Forelimb muscle (tissue), 1 donor: ENCODE data around the gene LGALS8. TPM values are rescaled to one million over a fixed set of nuclear protein-coding genes. Genes with fewer than 3 reads are reported as not detected.
"Not testable (repeated sequence)": the region's sequence is repeated elsewhere in the genome, so short reads cannot be mapped to it uniquely, and the experiment has no call there.

Experiments used
- DNase-seq: peaks from one replicate; pipeline ENCODE4 v3.0.0-alpha.2; 2013; ENCODE audit warnings: low read depth
- polyA plus RNA-seq: library from polyadenylated mRNA; unstranded; fragments of 120-200 nt; gene quantifications from one replicate; pipeline ENCODE4 v1.2.1, GENCODE V29; 2013; ENCODE audit not compliant: insufficient read length

LGALS8 gene
- 26.8 TPM for polyA plus RNA-seq

- DNase-seq: peak; percentile 53
Observed at GRCh38 chr1:236523704-236524141, at the start of gene LGALS8. Gene LGALS8 (plus strand): TSS chr1:236523982. CDS start chr1:236526071, 2,089 bp downstream.

- no peak for DNase-seq
Observed at GRCh38 chr1:236476019-236476418, 47.8 kb upstream of the LGALS8 start.

GRCh38 chr1:236480758-236481436, 42.9 kb upstream of the LGALS8 start:
- DNase-seq: no peak

GRCh38 chr1:236484310-236484971, 39.3 kb upstream of the LGALS8 start:
- no peak for DNase-seq

GRCh38 chr1:236486356-236487002, 37.3 kb upstream of the LGALS8 start:
- DNase-seq: no peak

- not testable (repeated sequence) for DNase-seq
Observed at GRCh38 chr1:236489161-236489560, 34.6 kb upstream of the LGALS8 start.

- peak; percentile 16 for DNase-seq
Observed at GRCh38 chr1:236489710-236490377, 33.9 kb upstream of the LGALS8 start.

GRCh38 chr1:236491469-236492136, 32.2 kb upstream of the LGALS8 start:
- no peak for DNase-seq

- DNase-seq: no peak
Observed at GRCh38 chr1:236492378-236492777, 31.4 kb upstream of the LGALS8 start.

GRCh38 chr1:236494082-236494481, 29.7 kb upstream of the LGALS8 start:
- no peak for DNase-seq

GRCh38 chr1:236494586-236495466, 29.0 kb upstream of the LGALS8 start:
- no peak for DNase-seq

- no peak for DNase-seq
Observed at GRCh38 chr1:236495467-236496112, 28.2 kb upstream of the LGALS8 start.

GRCh38 chr1:236497908-236498307, 25.9 kb upstream of the LGALS8 start:
- no peak for DNase-seq

- no peak for DNase-seq
Observed at GRCh38 chr1:236501093-236501492, 22.7 kb upstream of the LGALS8 start.

GRCh38 chr1:236502579-236502971, 21.2 kb upstream of the LGALS8 start:
- DNase-seq: no peak

GRCh38 chr1:236502972-236503639, 20.7 kb upstream of the LGALS8 start:
- no peak for DNase-seq

GRCh38 chr1:236504338-236504737, 19.4 kb upstream of the LGALS8 start:
- not testable (repeated sequence) for DNase-seq

GRCh38 chr1:236507022-236507700, 16.6 kb upstream of the LGALS8 start:
- no peak for DNase-seq

- DNase-seq: no peak
Observed at GRCh38 chr1:236508593-236509027, 15.2 kb upstream of the LGALS8 start.
